Hematopoietic multipotent progenitor cell (in vitro differentiated cells): ENCODE measurements around the gene LY6G6F. TPM values are rescaled to one million over a fixed set of nuclear protein-coding genes. Genes with fewer than 3 reads are reported as not detected.
A peak's percentile ranks its signal among the peaks of the same experiment; 100 is the strongest.
"Not testable (repeated sequence)": the region's sequence is repeated elsewhere in the genome, so short reads cannot be mapped to it uniquely, and the experiment has no call there.

Source experiments
- DNase-seq, 3 donors: peaks; one replicate each; pipeline ENCODE4 v3.0.0-alpha.2; 2011 to 2015; ENCODE audit warnings: low read depth in 2 of 3, low spot score in 2 of 3
- total RNA-seq: library from RNA; depleted of rRNA; stranded (reverse); fragments of >200 nt; gene quantifications from one replicate; pipeline ENCODE4 v1.2.3, GENCODE V29; 2012

LY6G6F gene
- total RNA-seq, 1 donor, result 0.54 TPM

DNA sequence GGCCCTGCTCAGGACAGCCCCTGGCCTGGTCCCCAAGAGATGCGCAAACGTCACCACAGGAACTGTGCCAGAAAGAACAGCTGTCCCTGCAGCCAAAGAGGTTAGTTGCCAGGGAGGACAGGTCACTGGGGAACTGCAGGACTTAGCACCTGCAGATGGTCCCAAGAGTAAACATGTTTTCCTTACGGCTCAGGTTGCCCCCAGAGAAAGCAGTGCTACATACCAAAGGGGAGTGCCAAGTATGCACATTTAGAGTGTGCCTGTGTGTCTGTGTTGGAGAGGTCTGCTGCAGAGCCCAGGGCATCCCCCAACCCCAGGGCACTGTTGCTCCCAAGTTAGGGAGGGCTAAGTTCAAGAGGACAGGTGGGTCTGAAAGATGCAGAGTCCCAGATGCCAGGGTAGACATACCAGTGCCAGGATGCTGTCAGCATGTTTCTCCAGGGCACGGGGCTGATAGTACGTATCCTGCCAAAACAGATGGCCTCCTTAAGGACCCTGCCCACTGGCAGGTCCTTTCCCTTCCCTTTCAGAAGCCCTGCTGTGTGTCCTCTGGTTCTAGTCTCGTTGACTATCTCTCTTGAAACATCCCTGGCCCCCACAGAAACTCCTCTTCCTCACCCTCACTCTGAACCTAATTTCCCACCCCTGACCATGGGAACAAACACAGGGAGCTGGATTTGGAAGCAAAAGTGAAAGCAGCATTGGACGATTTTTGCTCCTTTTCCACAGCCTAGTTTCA is 4.8 kb upstream of the LY6G6F start:
- DNase-seq, result no peak

DNA sequence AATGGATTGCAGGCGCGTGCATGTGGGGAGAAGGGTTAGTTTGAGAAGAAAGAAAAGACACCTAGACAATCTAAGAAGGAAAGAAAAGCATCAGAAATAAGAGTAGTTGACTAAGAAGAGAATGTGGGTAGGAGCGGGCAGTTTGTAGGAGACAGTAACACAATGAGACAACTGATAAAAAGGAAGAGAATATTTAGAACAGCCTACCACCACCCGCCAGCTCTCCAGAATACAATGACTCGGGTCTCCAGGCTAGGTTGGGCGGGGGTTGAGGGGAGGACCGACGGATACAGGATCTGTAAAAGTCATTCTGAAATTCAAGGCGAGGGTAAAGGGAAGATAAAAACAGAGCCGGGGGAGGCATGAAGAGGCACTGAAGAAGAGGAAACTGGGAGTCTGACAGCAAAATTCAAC is 4.3 kb upstream of the LY6G6F start:
- peak in 1 of 3 donors; percentile 52 for DNase-seq

DNA sequence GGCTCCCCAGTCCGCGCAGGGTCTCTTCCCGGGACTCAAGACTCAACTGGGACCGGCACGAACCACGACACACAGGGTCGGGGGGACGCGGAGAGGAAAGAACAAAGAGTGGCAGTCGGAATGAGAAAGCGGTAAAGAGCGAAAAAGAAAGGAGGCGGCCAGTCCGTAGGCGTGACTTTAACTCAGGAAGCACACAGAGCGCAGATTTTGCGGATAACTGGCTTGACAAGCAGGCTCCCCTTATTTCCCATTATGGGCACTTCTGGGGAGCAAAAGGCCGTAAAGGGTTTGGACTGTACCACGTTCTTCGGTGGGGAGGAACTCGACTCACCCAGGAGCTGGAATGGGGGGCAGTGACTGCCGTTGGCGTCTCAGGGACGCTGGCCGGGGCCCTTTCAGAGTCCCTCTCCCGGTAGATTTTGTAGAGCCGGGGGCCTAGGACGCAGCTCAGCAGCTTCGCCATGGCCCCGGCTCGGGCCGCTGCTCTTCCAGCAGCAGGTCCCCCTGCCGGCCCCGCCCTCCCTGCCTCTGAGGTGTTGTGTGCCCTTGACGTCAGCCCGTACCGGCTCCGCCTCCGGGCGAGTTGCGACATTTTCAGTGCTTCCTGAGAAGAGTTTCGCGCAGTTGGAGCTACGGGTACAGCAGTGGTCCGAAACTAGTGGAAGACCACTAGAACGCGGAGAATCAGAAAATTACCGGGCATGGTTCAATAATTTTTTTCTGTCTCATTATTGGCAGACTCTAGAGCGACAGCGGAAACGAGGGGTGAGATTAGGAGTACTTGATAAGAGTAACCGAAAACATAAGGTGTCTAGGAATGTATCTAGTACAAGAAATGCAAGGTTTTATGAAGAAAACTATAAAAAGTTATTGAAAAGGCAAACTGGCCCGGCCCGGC is 3.6 kb upstream of the LY6G6F start, which contains the start of gene ABHD16A:
Gene ABHD16A, minus strand, starts transcription at position 506 of the 898 bp plus-strand sequence. Its CDS starts 43 bp downstream, at position 463.
- DNase-seq, result peak; percentile 88 to 99 (median 98)

DNA sequence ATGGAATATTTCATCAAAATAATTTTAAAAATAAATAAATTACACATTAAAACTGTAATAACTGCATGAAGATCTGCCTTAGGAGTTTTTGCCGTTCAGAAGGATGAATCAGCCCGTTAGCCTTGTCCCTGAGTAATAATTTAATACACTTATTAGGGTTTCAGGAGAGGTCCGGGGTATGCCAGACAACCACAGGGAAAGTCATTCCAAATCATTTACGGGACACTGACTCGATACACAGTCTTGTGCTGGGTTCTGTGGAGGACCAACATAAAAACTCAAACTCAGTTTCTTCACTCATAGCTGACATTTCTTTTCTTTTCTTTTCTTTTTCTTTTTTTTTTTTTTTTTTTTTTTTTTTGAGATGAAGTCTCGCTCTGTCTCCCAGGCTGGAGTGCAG is 735 bp upstream of the LY6G6F start:
- DNase-seq, result no peak

DNA sequence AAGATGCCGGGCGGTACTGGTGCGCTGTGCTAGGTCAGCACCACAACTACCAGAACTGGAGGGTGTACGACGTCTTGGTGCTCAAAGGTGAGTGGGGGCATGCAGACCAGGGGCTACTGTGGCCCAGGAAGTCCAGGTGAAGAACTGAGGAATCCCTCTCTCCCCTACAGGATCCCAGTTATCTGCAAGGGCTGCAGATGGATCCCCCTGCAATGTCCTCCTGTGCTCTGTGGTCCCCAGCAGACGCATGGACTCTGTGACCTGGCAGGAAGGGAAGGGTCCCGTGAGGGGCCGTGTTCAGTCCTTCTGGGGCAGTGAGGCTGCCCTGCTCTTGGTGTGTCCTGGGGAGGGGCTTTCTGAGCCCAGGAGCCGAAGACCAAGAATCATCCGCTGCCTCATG is 1.0 kb downstream of the LY6G6F start:
- DNase-seq, result no peak

DNA sequence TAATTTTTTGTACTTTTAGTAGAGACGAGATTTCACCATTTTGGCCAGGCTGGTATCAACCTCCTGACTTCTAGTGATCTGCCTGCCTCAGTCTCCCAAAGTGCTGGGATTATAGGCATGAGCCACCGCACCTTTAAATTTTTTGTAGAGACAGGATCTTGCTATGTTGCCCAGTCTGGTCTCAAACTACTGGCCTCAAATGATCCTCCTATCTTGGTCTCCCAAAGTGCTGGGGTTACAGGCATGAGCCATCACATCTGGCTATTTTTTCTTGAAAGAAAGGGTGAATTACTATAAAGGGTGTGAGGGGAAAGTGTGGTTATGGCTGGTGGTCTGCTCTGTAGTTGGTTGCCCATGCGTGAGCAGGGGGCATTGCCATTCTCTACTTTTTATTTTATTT is 1.6 kb downstream of the LY6G6F start:
- no peak for DNase-seq

DNA sequence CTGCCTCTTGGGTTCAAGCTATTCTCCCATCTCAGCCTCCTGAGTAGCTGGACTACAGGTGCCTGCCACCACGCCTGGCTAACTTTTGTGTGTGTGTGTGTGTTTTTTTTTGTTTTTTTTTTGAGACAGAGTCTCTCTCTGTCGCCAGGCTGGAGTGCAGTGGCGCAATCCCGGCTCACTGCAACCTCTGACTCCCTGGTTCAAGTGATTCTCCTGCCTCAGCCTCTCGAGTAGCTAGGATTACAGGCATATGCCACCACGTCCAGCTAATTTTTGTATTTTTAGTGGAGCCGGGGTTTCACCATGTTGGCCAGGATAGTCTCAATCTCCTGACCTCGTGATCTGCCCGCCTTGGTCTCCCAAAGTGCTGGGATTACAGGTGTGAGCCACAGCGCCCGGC is 2.5 kb downstream of the LY6G6F start:
- not testable (repeated sequence) for DNase-seq

DNA sequence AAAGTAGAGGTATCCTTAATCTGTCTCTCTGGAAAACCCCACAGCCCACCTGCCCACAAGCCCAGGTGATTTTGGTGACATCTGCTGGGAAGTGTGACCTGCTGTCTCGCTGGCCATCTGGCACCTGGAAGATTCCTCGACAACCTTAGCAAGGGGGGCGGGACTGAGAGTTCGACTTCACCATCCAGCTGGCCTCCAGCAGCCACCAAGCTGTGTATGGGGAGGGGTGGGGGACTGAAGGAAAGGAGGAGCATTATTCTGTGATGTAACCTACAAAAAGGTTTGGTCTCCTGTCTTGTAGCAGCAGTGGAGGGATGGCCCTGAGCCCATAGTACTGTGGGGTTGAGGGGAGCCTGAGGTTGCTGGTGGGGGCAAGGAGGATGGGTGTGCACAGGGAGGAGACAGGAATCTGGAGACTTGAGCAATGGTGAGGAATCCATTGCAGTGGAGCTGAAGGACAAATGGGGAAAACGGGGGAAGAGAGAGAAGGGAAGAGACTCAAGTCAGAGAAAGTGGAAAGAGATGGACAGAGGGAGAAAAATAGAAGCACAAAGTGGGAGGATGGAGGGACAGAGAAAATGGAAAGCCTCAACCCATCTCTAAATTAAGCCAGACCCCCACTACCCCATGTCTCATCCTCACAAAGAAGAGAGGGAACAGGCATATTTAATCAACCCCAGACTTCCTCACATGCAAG is 4.0 kb downstream of the LY6G6F start:
- DNase-seq, result no peak

DNA sequence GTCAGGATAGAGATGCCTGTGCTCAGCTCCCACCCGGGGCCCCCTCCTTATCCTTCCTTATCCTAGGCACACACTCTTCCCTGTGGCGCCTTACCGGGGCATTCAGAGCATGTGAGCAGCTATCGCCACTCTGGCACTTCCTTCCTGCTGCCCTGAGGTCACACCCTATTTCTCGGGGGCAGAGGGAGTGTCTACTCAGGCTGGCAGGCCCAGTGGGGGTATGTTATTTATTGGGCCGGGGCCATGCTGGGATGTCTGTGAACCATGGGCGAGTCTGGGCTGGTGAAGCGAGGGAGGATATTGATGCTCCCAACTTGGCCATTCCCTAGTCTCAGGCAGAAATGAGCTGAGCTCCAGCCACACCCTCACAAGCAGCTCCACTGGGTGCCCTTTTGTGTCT is 4.6 kb downstream of the LY6G6F start:
- DNase-seq, result peak in 2 of 3 donors; percentile 54 to 64

DNA sequence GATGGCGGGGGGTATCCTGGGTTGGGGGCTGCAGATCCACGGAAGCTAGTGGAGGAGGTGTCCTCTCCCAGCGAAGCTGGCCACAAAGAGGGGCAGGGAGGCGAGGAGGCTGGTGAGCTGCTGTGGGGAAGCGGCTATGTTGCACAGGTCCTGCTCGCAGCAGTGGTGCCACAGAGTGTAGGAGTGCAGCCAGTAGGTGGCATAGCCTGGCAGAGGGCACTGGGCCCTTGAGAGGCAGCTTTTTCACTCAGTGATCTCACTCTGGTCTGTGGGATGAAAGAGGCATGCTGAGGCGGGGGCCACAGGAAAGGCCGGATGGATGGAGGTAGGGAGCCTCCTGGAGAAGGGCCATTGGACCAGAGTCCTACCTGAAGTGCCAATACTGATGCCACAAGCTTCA is 5.6 kb downstream of the LY6G6F start:
- DNase-seq, result peak in 2 of 3 donors; percentile 66 to 74

DNA sequence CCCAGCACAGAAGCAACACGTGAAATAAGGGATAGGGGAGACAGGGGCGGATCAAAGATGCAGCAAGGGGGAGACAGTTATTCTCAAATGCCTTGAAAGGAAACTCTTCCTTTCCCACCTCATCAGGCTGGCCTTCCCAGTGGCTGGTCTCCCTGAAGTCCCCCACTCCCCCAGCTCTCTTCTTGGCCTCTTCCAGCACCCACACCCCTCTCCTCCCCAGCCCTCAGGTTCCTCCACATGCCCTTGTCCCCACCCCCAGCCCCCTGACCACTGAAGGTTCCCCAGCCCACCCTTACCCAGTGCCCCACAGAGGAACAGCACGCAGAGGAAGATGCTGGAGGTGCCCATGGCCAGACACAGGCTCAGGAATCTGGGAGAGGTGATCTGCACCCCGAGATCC is 6.8 kb downstream of the LY6G6F start:
- DNase-seq, result no peak

DNA sequence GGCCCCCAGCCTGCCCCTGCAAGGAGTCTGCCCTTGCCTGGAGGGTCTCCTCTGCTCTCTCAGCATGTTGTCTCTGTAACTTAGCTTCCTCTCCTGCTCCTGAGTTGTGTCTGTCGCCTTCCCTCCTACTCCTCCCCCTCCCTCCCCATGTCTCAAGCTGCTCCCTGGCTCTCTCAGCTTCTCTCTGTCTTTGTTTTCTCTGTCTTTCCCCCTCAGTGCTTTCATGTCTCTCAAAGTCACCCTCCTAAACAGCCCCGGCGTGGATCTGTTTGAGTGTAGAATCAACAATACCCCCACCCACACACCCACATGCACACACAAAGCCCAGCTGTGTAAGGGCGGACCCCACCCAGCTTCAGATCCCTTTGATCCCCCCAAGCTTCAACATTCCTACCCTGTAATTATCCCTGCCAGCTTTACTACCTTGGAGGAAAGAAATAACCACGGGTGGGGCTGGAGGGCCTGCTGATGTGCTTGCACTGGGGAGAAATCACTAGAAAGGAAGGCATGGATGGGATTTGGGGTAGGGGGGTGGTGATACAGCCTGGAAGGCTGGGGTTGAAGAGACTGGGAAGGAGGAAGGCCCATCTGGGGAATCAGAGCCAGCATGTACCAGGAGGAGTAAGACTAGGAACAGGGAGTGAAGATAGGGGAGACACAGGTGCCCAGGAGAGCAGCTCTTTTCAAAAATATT is 7.5 kb downstream of the LY6G6F start:
- no peak for DNase-seq

DNA sequence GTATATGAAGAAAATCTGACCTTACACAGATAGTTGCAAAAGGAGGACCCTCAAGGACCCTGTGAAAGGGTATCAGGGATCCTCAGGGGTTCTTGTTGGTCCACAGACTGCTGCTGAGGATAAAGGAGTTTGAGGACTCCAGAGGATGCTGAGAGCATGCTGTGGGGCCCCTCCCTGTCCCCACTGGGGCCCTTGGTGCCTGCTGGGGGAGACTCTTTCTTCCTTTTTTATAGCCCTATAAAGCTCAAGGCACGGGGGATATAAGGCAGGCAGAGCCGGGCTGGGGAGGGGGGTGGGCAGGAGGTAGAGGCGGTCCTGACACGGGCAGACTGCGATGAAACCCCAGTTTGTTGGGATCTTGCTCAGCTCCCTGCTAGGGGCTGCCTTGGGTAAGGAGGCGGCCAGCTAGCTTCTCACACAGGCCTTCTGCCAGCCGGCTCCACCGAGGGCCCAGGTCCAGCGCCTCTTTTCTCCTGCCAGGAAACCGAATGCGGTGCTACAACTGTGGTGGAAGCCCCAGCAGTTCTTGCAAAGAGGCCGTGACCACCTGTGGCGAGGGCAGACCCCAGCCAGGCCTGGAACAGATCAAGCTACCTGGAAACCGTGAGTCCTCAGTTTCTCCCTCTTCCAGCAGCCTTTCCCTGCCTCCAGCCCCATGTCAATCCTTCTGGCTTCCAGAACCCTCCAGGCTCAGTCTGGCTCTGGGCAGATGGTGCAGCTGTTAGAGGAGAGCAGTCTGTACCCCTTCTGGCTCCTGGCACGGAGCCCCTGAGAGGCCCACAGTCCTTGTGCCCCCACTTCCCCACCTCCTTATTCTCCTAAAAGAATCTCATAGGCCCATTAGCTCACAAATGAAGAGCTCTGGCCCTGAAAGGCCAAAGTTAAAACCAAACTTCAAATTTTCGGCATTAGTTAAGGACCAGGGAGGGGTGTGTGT is 8.6 kb downstream of the LY6G6F start, which contains the start of gene LY6G6D:
Gene LY6G6D, plus strand, starts transcription at position 327 of the 937 bp plus-strand sequence. Its CDS starts 8 bp downstream, at position 335.
- no peak for DNase-seq

DNA sequence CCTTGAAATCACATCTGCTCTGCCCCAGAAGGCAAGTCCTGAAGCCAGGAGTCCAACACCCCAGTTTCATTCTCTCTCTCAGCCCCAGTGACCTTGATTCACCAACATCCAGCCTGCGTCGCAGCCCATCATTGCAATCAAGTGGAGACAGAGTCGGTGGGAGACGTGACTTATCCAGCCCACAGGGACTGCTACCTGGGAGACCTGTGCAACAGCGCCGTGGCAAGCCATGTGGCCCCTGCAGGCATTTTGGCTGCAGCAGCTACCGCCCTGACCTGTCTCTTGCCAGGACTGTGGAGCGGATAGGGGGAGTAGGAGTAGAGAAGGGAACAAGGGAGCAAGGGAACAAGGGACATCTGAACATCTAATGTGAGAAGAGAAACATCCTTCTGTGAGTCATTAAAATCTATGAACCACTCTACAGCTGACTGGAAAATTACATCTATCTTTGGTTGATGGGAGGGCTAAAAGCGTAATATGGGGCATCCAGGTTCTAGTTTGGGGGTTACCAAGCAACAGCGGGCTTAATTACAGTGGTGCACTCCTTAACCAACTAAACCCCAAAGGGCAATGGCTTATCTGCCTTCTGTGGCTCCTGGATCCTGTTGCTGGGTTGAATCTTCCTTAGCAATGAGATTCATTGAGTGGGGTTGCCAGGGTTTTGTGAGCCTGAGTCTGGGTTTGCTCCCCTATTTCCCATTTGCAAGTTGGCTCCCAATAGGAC is 11.0 kb downstream of the LY6G6F start:
- no peak for DNase-seq

DNA sequence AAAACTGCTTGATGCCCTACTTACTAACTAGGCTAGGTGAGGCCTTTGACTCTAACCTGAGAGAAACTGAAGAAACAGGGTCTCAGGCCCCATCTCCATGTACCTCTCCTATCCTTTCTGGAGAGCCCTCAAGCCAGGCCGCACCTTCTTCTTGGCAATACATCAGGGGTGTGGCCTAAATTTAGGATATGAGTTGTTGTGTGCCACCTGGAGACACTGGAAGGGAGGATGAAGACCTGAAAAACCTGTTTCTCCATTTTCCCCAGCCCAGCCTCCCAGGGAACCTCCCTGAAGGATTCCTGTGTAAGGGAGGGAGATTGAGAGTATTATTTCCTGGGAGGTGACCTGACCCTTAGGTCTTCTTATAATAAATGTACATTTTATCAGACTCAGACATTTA is 11.6 kb downstream of the LY6G6F start:
- no peak for DNase-seq

DNA sequence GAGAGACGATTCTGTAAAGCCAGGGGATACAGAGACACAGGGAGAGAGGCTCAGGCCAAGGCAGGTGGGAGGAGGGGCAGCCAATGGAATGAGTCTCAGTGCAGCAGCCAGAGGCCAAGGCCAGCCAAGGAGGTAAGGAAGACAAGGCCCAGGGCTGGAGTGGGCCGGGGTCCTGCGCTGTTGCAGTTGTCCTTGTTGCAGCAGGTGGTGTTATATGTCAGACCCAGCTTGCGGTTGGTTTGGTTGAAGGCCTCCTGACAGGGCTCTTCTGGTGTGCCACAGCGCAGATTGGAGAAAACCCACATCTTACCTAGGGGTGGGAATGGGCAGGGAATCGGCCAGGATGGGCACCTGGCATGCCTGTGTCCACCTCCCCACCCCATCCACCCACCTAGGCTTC is 12.3 kb downstream of the LY6G6F start:
- DNase-seq, result no peak

DNA sequence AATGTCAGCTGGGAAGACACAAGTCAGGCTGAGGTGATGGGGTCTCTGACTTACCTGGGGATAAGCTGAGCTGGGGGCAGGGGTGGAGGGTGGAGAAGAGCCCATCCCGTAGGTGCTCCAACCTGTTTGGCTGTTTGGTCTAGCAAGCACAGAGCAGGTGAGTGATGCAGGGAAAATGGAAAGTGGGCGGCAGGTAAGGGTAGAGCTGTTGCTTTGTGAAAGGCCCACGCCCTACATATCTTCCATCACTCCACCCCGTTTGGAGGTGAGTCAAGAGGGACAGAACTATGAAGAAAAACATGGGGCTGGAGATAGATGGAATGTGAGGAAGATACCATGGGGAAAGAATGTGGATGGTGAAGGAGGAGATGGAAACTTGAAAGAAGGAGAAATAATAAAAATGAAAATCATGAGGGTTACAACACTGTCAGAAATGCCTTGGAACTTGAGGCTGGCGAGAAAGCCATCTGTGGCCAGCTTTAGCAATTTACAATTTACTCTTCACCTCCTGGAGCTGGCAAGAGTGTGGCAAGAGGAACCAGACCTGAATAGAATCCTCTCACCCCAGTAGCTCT is 13.6 kb downstream of the LY6G6F start:
- DNase-seq, result no peak

DNA sequence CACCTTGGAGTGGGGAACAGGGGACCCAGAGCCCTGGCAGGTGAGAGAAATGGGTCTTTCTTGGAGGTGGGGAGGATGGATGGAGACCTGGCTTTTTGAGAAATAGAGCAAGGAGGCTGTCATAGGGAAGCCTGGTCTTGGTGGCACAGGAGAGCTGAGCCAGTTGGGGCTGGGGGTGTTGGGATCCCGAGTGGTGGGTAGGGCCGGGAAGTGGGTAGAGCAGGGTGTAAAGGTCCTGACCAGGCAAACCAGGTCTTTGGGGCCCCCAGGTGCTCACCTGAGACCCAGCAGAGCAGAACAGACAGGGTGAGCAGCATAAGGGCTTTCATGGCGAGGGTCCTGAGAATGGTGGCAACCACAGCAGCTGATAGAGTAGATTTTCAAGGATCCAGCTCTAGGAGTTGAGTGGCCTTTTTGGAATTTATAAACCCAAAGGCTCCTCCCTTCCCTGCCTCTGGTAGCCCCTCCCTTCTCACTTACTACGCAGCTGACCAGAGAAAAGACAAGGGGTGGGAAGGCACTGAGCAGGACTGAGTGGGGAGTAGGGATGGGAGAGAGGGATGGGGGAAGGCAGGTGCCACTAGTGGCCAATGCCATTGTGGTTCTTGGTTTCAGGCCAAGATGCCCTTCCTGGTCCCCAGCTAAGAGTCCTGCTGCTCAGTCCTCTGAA is 14.8 kb downstream of the LY6G6F start, which contains the start of gene LY6G6C:
Gene LY6G6C, minus strand, starts transcription at position 396 of the 670 bp plus-strand sequence. Its CDS starts 67 bp downstream, at position 329.
- DNase-seq, result no peak
